Smooth muscle cell (in vitro differentiated cells): ENCODE results near the gene NOP16. TPM values are rescaled to one million over a fixed set of nuclear protein-coding genes. Genes with fewer than 3 reads are reported as not detected.

Experiments
- DNase-seq: peaks from one replicate; lab custom pipeline; 2025; ENCODE audit not compliant: unreplicated experiment; lab: John Stamatoyannopoulos, UW
- H2AFZ ChIP-seq: fragments of 200-600 bp; sonication (generic); 2 replicates; pipeline ENCODE4 v1.6.0; 2016; ENCODE audit warnings: antibody characterized with exemption, low read depth, mild to moderate bottlenecking
- H3F3A ChIP-seq: fragments of 200-600 bp; sonication (generic); 2 replicates; pipeline ENCODE4 v1.6.0; 2017; ENCODE audit warnings: antibody characterized with exemption, low read depth
- H3K27ac ChIP-seq: fragments of 200-600 bp; sonication (generic); 2 replicates; pipeline ENCODE4 v1.5.1; 2016; ENCODE audit warnings: low read depth, mild to moderate bottlenecking
- H3K27me3 ChIP-seq: fragments of 200-600 bp; sonication (generic); 2 replicates; pipeline ENCODE4 v1.6.1; 2016; ENCODE audit warnings: low read depth, mild to moderate bottlenecking
- H3K36me3 ChIP-seq: fragments of 200-600 bp; sonication (generic); 2 replicates; pipeline ENCODE4 v1.5.1; 2016; ENCODE audit warnings: low read depth
- H3K4me1 ChIP-seq: fragments of 200-600 bp; sonication (generic); 2 replicates; pipeline ENCODE4 v1.5.1; 2016; ENCODE audit warnings: low read depth
- H3K4me2 ChIP-seq: fragments of 200-600 bp; sonication (generic); 2 replicates; pipeline ENCODE4 v1.6.0; 2016; ENCODE audit warnings: mild to moderate bottlenecking
- H3K4me3 ChIP-seq: fragments of 200-600 bp; sonication (generic); 2 replicates; pipeline ENCODE4 v1.5.1; 2016; ENCODE audit warnings: mild to moderate bottlenecking
- H3K79me2 ChIP-seq: fragments of 200-600 bp; sonication (generic); 2 replicates; pipeline ENCODE4 v1.6.0; 2016; ENCODE audit warnings: low read depth, mild to moderate bottlenecking
- H3K9ac ChIP-seq: fragments of 200-600 bp; sonication (generic); 2 replicates; pipeline ENCODE4 v1.6.0; 2016; ENCODE audit warnings: low read depth
- H3K9me3 ChIP-seq: fragments of 200-600 bp; sonication (generic); replicated peaks from 2 replicates; pipeline ENCODE4 v1.5.1; 2016; ENCODE audit warnings: low read depth
- H4K20me1 ChIP-seq: fragments of 200-600 bp; sonication (generic); 2 replicates; pipeline ENCODE4 v1.6.0; 2016; ENCODE audit warnings: low read depth
- WGBS: methylation state at CpG from one replicate; pipeline ENCODE4 v1.1.7; 2016; ENCODE audit warnings: low lambda C conversion rate; 5-methylcytosine and 5-hydroxymethylcytosine counted together
- polyA plus RNA-seq: library from polyadenylated mRNA; unstranded; fragments of >200 nt; fragmentation: Nextera tagmentation; extraction: Ambion mirVana; gene quantifications from 2 replicates; pipeline ENCODE4 v1.2.1, GENCODE V29; 2016
- total RNA-seq: library from RNA; depleted of rRNA; stranded (reverse); fragments of >200 nt; gene quantifications from 2 replicates; pipeline ENCODE4 v1.2.3, GENCODE V29; 2014
- TF ChIP-seq, protein P1 (sequence below): fragments of 200-600 bp; sonication (generic); IDR thresholded peaks from 2 replicates; pipeline ENCODE4 v1.5.1; 2017; ENCODE audit warnings: borderline replicate concordance, mild to moderate bottlenecking, antibody characterized with exemption; ENCODE audit not compliant: insufficient read depth, poor library complexity, severe bottlenecking

Gene NOP16
- total and polyA plus RNA-seq, 2 experiments from 2014 or later: 10.7 to 27.9 TPM

DNA sequence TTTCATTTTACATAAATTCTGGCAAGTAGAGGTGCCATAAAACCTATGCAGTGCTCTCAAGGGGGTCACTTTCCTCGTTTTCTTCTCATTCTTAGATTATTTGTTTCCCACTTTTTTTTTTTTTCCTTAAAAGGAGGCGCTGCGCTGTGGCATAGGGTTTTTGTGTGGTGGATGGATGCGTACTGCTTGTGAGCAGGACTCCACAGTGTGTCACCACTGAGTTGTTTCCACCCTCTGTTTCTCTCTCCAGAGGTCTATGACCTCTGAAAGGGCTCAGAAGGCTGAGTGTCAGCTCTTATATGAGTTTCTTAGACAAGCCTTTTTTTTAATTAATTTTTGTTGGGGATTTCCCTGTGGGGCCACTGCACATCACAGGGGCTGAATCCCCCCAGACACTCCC lies 41.6 kb upstream of the NOP16 start:
- H3K79me2 ChIP-seq: no peaks in the 10 kb centered on the region

DNA sequence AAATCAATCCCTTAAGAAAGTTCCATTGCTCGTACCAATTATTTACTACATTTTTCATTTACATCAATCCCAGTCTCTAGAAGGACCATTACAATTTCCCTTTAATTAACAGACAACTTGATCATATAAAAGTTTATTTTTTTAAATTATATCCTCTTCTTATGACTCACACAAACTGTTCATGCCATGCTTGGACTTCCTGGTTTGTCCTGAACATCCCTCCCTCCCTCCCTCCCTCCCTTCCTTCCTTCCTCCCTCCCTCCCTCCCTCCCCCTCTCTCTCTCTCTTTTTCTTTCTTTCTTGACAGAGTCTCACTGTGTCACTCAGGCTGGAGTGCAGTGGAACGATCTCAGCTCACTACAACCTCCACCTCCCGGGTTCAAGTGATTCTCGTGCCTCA lies 39.6 kb upstream of the NOP16 start:
- H3K9me3 ChIP-seq: no peaks in the 10 kb centered on the region
- H3K4me3 ChIP-seq: no peak overlapping the region
- peaks cover 13% of the 10 kb centered on the region for H3K27me3 ChIP-seq
- H3F3A ChIP-seq: no peaks in the 10 kb centered on the region
- H3K4me2 ChIP-seq: no peak overlapping the region
- no peaks in the 10 kb centered on the region for H3K4me1 ChIP-seq
- no peak overlapping the region for H3K9ac ChIP-seq
- H3K27ac ChIP-seq: no peak overlapping the region
- WGBS: 89% methylated on average over 4 of the region's 4 CpGs
- H3K79me2 ChIP-seq: no peaks in the 10 kb centered on the region
- no peaks in the 10 kb centered on the region for H3K36me3 ChIP-seq
- no peaks in the 10 kb centered on the region for H4K20me1 ChIP-seq
- no peak overlapping the region for H2AFZ ChIP-seq
- no peak for DNase-seq
- TF ChIP-seq, protein P1, sequence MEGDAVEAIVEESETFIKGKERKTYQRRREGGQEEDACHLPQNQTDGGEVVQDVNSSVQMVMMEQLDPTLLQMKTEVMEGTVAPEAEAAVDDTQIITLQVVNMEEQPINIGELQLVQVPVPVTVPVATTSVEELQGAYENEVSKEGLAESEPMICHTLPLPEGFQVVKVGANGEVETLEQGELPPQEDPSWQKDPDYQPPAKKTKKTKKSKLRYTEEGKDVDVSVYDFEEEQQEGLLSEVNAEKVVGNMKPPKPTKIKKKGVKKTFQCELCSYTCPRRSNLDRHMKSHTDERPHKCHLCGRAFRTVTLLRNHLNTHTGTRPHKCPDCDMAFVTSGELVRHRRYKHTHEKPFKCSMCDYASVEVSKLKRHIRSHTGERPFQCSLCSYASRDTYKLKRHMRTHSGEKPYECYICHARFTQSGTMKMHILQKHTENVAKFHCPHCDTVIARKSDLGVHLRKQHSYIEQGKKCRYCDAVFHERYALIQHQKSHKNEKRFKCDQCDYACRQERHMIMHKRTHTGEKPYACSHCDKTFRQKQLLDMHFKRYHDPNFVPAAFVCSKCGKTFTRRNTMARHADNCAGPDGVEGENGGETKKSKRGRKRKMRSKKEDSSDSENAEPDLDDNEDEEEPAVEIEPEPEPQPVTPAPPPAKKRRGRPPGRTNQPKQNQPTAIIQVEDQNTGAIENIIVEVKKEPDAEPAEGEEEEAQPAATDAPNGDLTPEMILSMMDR: no peak

More for the DNA sequence above, 41.6 kb upstream of the NOP16 start:
- Histone ChIP-seq H3K27me3 (peaks cover 13% of the 10 kb centered on the region), H3K36me3 (no peaks in the 10 kb centered on the region), H3K27ac (no peak overlapping the region), H3K9ac (no peak overlapping the region), H2AFZ (no peak overlapping the region), H3K4me1 (no peaks in the 10 kb centered on the region), H3F3A (no peaks in the 10 kb centered on the region), H3K4me2 (no peak overlapping the region), H4K20me1 (no peaks in the 10 kb centered on the region), H3K4me3 (no peak overlapping the region), H3K9me3 (no peaks in the 10 kb centered on the region)
- TF ChIP-seq, protein P1: no peak
- DNase-seq: no peak
- 76% methylated on average over 4 of the region's 4 CpGs for WGBS

DNA sequence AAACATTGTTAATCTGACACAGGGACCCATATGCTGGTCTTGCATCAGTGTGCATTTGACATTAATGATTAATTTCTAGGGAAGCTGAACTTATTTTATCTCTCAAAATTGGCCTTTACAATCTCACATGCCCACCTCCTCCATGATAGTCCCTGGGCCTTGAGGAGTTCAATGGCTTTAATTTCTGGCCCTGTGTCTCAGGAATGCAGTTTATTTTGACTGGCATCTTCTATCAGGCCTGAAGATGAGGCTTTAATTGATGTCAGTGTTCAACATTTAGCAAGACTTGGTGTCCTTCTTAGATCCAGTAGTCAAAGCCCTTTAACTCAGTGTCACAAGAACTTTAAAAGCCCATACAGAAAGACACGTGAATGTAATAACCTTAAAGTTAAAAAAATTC lies 38.5 kb upstream of the NOP16 start:
- H3K9ac ChIP-seq: no peak overlapping the region
- H3F3A ChIP-seq: no peaks in the 10 kb centered on the region
- H4K20me1 ChIP-seq: no peaks in the 10 kb centered on the region
- no peak overlapping the region for H3K4me2 ChIP-seq
- H3K79me2 ChIP-seq: no peaks in the 10 kb centered on the region
- H3K4me1 ChIP-seq: no peaks in the 10 kb centered on the region
- H3K36me3 ChIP-seq: no peaks in the 10 kb centered on the region
- TF ChIP-seq, protein P1: no peak
- H3K27me3 ChIP-seq: peaks cover 11% of the 10 kb centered on the region
- H2AFZ ChIP-seq: no peak overlapping the region
- H3K27ac ChIP-seq: no peak overlapping the region
- 74% methylated on average over 1 of the region's 1 CpG for WGBS
- no peak for DNase-seq
- H3K9me3 ChIP-seq: no peaks in the 10 kb centered on the region
- no peak overlapping the region for H3K4me3 ChIP-seq

DNA sequence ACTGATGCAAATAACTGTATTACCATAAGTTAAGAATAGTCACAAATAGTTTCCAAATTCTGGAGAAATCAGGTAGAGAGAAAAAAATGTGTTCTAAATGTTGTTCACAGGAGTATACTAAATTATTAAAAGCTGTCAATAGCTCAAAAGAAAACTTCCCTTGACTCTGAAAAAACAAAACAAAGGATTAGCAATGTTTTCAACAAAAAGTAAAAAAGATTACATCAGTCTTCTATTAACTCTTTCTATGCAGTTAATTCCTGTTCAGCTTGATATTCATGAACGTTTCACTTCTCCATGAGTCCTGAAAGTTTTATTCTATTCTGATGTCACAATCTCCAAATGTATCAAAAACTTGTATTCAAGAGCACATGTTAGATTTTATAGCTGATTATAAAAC lies 37.4 kb upstream of the NOP16 start:
- no peak overlapping the region for H2AFZ ChIP-seq
- H3K27ac ChIP-seq: no peak overlapping the region
- H3K4me1 ChIP-seq: no peaks in the 10 kb centered on the region
- H3K27me3 ChIP-seq: peaks cover 5% of the 10 kb centered on the region
- no peaks in the 10 kb centered on the region for H3K36me3 ChIP-seq
- H3K79me2 ChIP-seq: no peaks in the 10 kb centered on the region
- no peak overlapping the region for H3K4me2 ChIP-seq
- no peak overlapping the region for H3K4me3 ChIP-seq
- no peaks in the 10 kb centered on the region for H3K9me3 ChIP-seq
- TF ChIP-seq, protein P1: no peak
- no peak overlapping the region for H3K9ac ChIP-seq
- no peaks in the 10 kb centered on the region for H4K20me1 ChIP-seq
- DNase-seq: no peak
- 95% methylated on average over 1 of the region's 1 CpG for WGBS
- H3F3A ChIP-seq: no peaks in the 10 kb centered on the region
